HCT116 (cell line): ENCODE results near the gene SLC25A25.

ENCODE experiments used
- CEBPB ChIP-seq: IDR thresholded peaks from 2 replicates; pipeline ENCODE4 v1.6.1; 2012; ENCODE audit warnings: low read depth
- CTCF ChIP-seq, 3 experiments: fragments of 200-600 bp in 1 of 3; sonication (generic) in 1 of 3; IDR thresholded peaks in 2 of 3; conservative IDR thresholded peaks in 1 of 3; 2 replicates each; pipeline ENCODE4 v1.5.1; 2012 to 2017; ENCODE audit warnings: low read depth in 2 of 3, low read length in 2 of 3, antibody characterized with exemption in 1 of 3, borderline replicate concordance in 1 of 3, control low read depth in 1 of 3, mild to moderate bottlenecking in 1 of 3, mixed read lengths in 1 of 3, mixed run types in 1 of 3, moderate library complexity in 1 of 3; ENCODE audit not compliant: insufficient read depth in 1 of 3
- EZH2 ChIP-seq: fragments of 200-600 bp; sonication (generic); IDR thresholded peaks from 2 replicates; pipeline ENCODE4 v1.6.1; 2017; ENCODE audit warnings: antibody characterized with exemption, mixed run types
- POLR2A ChIP-seq: IDR thresholded peaks from 2 replicates; pipeline ENCODE4 v1.7.0; 2011; ENCODE audit warnings: borderline replicate concordance; ENCODE audit not compliant: insufficient read depth, insufficient read length; ENCODE audit errors: extremely low read depth
- REST ChIP-seq: IDR thresholded peaks from 2 replicates; pipeline ENCODE4 v1.6.1; 2012; ENCODE audit warnings: low read depth
- SIN3A ChIP-seq: IDR thresholded peaks from 2 replicates; pipeline ENCODE4 v1.6.1; 2012; ENCODE audit warnings: low read depth
- TCF7L2 ChIP-seq: IDR thresholded peaks from 2 replicates; pipeline ENCODE4 v1.7.0; 2011; ENCODE audit warnings: borderline replicate concordance, inconsistent platforms; ENCODE audit not compliant: insufficient read depth, insufficient read length; ENCODE audit errors: extremely low read depth
- YY1 ChIP-seq: IDR thresholded peaks from 2 replicates; pipeline ENCODE4 v1.6.1; 2011; ENCODE audit warnings: low read length, low read depth, moderate library complexity, mild to moderate bottlenecking; ENCODE audit not compliant: insufficient replicate concordance; ENCODE audit errors: extremely low read depth
- TF ChIP-seq, protein P1 (sequence below): IDR thresholded peaks from 2 replicates; pipeline ENCODE4 v1.6.1; 2011; ENCODE audit warnings: mild to moderate bottlenecking, low read length, moderate library complexity; ENCODE audit not compliant: insufficient replicate concordance; ENCODE audit errors: extremely low read depth
- TF ChIP-seq, protein P2 (sequence below): IDR thresholded peaks from 2 replicates; pipeline ENCODE4 v1.6.1; 2012

GRCh38 chr9:128057724-128058409 lies 10.2 kb upstream of the SLC25A25 start:
- TF ChIP-seq, protein P1, sequence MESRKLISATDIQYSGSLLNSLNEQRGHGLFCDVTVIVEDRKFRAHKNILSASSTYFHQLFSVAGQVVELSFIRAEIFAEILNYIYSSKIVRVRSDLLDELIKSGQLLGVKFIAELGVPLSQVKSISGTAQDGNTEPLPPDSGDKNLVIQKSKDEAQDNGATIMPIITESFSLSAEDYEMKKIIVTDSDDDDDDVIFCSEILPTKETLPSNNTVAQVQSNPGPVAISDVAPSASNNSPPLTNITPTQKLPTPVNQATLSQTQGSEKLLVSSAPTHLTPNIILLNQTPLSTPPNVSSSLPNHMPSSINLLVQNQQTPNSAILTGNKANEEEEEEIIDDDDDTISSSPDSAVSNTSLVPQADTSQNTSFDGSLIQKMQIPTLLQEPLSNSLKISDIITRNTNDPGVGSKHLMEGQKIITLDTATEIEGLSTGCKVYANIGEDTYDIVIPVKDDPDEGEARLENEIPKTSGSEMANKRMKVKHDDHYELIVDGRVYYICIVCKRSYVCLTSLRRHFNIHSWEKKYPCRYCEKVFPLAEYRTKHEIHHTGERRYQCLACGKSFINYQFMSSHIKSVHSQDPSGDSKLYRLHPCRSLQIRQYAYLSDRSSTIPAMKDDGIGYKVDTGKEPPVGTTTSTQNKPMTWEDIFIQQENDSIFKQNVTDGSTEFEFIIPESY, result no peak
- no peak for TF ChIP-seq CTCF (IDR thresholded peaks at IDR 0.05 in 2 of 3, conservative IDR thresholded peaks at IDR 0.05 in 1 of 3; ENCODE audit: borderline replicate concordance in 1 of 3, insufficient read depth in 1 of 3, low read depth in 2 of 3, low read length in 2 of 3)
- TF ChIP-seq YY1, result no peak
- no peak for TF ChIP-seq POLR2A
- TF ChIP-seq CEBPB, result no peak
- TF ChIP-seq, protein P2, sequence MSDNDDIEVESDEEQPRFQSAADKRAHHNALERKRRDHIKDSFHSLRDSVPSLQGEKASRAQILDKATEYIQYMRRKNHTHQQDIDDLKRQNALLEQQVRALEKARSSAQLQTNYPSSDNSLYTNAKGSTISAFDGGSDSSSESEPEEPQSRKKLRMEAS, result no peak
- TF ChIP-seq REST, result no peak
- TF ChIP-seq TCF7L2, result no peak
- TF ChIP-seq SIN3A, result no peak
- TF ChIP-seq EZH2, result no peak
